ENCODE data around the gene MROH9. TPM values are rescaled to one million over a fixed set of nuclear protein-coding genes. Genes with fewer than 3 reads are reported as not detected.

Gene MROH9
- total and polyA plus RNA-seq, 2 of the 4 experiments (the other 2 are of a cell fraction): not detected

- Histone ChIP-seq H2AFZ (replicated peaks; ENCODE audit: low read length, poor library complexity) (no peak overlapping the region), H2BK20ac (ENCODE audit: low read depth, low read length) (no peak overlapping the region), H3K14ac (replicated peaks; ENCODE audit: low read depth, low read length) (no peak overlapping the region), H3K79me1 (ENCODE audit: low read depth in 1 of 2, low read length in 2 of 2) (no peaks in the 10 kb centered on the region), H3K9me1 (ENCODE audit: insufficient read depth, low read length) (no peaks in the 10 kb centered on the region; the same call in 1 of the 2 replicates), H3K4me2 (ENCODE audit: low read depth, low read length) (peak overlapping the region; percentile 61), H3K4ac (ENCODE audit: low read depth, low read length) (no peak overlapping the region), H4K8ac (ENCODE audit: low read depth in 2 of 2, low read length in 2 of 2) (no peak overlapping the region), H4K91ac (ENCODE audit: insufficient read depth, low read depth, low read length) (no peak overlapping the region), H3K9ac (ENCODE audit: low read depth, low read length) (no peak overlapping the region), H2AK9ac (replicated peaks; ENCODE audit: low read depth, low read length, poor library complexity) (no peak overlapping the region), H3K27ac (ENCODE audit: insufficient read depth, low read length) (no peak overlapping the region), H3K36me3 (ENCODE audit: control insufficient read depth, insufficient read depth, low read length) (no peaks in the 10 kb centered on the region), H4K20me1 (ENCODE audit: insufficient read depth, low read length) (no peaks in the 10 kb centered on the region), H3K23ac (ENCODE audit: low read depth, low read length) (no peak overlapping the region), H2AK5ac (ENCODE audit: low read depth, low read length) (no peak overlapping the region), H4K5ac (ENCODE audit: low read depth, low read length) (no peak overlapping the region), H3K4me1 (ENCODE audit: control insufficient read depth, insufficient read depth, low read length) (no peaks in the 10 kb centered on the region), H3K9me3 (ENCODE audit: control insufficient read depth, insufficient read depth, low read length) (no peaks in the 10 kb centered on the region), H3K18ac (ENCODE audit: low read depth, low read length) (no peak overlapping the region), H3K27me3 (ENCODE audit: control insufficient read depth, insufficient read depth, low read length) (no peaks in the 10 kb centered on the region), H2BK120ac (ENCODE audit: low read depth, low read length) (no peak overlapping the region), H2BK5ac (ENCODE audit: low read depth, low read length, poor library complexity, severe bottlenecking) (no peak overlapping the region), H3K4me3 (ENCODE audit: insufficient read depth, low read depth, low read length) (no peak overlapping the region), H2BK15ac (ENCODE audit: low read depth, low read length) (no peak overlapping the region), H3K56ac (ENCODE audit: extremely low read depth, insufficient read depth, low read length) (no peak overlapping the region)
- BruUV-seq (replicated peaks): no TSS peak
- ChIA-PET CTCF (interaction anchor here (0.6 to 5.4 kb wide), 17 partner anchors 9 to 461 kb away, joined by 3 to 26 read pairs (median 3); partner anchors contain the start of gene FMO4), POLR2A (ENCODE audit: unreplicated experiment) (no interaction called here)
- in situ Hi-C loops (cut with MboI; ENCODE audit: low sequenced_read_pairs): no loop called here
- WGBS, 2 experiments (ENCODE audit: extremely low coverage in 2 of 2, insufficient read length in 1 of 2): 25% methylated on average over 1 of the region's 5 CpGs; no CpG with 5 or more reads in 1 of the 2 experiments
- peak; percentile 63 for DNase-seq
- dilution Hi-C loops (cut with HindIII; ENCODE audit: low sequenced_read_pairs, unreplicated experiment): no loop called here
- intact Hi-C loops (cut with micrococcal nuclease): loop anchor here (1.0 to 2.0 kb wide), 4 partner anchors 114 to 347 kb away; partner anchors contain the start of gene FMO4
- ATAC-seq (ENCODE audit: low read depth): peak; percentile 94
- no peak for TF ChIP-seq POLR2A (IDR thresholded peaks at IDR 0.05; ENCODE audit: low read depth, low read length)
- TF ChIP-seq MAFK (IDR thresholded peaks at IDR 0.05; ENCODE audit: low read depth, low read length): 0 out of 2 replicates have a peak, but pooled peaks have one; percentile 19
- peak; percentile 68 for TF ChIP-seq CTCF (conservative IDR thresholded peaks at IDR 0.05; ENCODE audit: low read depth, low read length)
- TF ChIP-seq MAZ (IDR thresholded peaks at IDR 0.05; ENCODE audit: borderline replicate concordance, low read depth, low read length): no peak
- peak; percentile 60 for TF ChIP-seq RAD21 (IDR thresholded peaks at IDR 0.05; ENCODE audit: low read length)
- no peak for TF ChIP-seq USF2 (IDR thresholded peaks at IDR 0.05; ENCODE audit: low read depth, low read length)
- no peak for TF ChIP-seq ELK1 (IDR thresholded peaks at IDR 0.05; ENCODE audit: borderline replicate concordance, low read depth, low read length)
- no peak for TF ChIP-seq MXI1 (IDR thresholded peaks at IDR 0.05; ENCODE audit: borderline replicate concordance, low read depth, low read length)
- no peak for TF ChIP-seq RCOR1 (IDR thresholded peaks at IDR 0.05; ENCODE audit: insufficient replicate concordance, low read length)
- no peak for TF ChIP-seq CHD1 (IDR thresholded peaks at IDR 0.05; ENCODE audit: low read depth, low read length)
- TF ChIP-seq SMC3 (IDR thresholded peaks at IDR 0.05; ENCODE audit: low read depth, low read length): peak; percentile 64
- no peak for TF ChIP-seq RFX5 (IDR thresholded peaks at IDR 0.05; ENCODE audit: low read depth, low read length)
- no peak for TF ChIP-seq CEBPB (IDR thresholded peaks at IDR 0.05; ENCODE audit: low read depth, low read length)
- TF ChIP-seq BHLHE40 (IDR thresholded peaks at IDR 0.05; ENCODE audit: low read depth, low read length): no peak
These were observed 31.9 kb downstream of the MROH9 start for GRCh38 chr1:170967042-170967910.

Measured in IMR-90 (cell line).